ENCODE data around the gene ZMIZ1.

ZMIZ1 gene

DNA sequence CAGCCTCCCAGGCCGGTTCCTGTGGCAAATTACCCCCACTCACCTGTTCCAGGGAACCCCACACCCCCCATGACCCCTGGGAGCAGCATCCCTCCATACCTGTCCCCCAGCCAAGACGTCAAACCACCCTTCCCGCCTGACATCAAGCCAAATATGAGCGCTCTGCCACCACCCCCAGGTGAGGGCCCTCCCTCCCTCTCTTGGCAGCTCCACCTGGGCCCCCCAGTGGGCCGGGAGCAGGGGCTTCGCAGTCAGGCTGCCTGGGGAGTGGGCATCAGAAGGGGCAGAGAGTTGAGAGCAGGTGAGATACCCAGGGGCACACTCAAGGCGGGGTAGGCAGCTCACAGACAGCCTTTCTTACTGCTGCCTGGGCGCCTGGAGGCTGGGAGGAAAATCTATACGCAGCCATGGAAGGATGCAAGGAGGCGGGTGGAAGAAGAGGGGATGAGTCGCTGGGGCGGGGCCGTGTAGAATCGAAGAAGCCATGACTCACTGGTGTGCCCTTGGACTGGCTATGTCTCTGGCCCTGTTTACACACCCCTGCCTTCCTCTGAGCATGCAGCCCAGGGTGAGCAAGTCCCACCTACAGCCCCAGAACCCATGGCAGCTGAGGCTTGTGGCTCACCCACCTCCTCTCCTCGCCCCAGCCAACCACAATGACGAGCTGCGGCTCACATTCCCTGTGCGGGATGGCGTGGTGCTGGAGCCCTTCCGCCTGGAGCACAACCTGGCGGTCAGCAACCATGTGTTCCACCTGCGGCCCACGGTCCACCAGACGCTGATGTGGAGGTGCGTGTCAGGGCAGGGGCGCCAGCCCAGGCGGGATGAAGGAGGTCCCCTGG is 229.9 kb downstream of the ZMIZ1 start:
- DNase-seq: peak; percentile 75

GRCh38 chr10:79299397-79300241 is 230.9 kb downstream of the ZMIZ1 start:
- no peak for DNase-seq

- no peak for DNase-seq
Observed at GRCh38 chr10:79300711-79301110, 231.9 kb downstream of the ZMIZ1 start.

DNA sequence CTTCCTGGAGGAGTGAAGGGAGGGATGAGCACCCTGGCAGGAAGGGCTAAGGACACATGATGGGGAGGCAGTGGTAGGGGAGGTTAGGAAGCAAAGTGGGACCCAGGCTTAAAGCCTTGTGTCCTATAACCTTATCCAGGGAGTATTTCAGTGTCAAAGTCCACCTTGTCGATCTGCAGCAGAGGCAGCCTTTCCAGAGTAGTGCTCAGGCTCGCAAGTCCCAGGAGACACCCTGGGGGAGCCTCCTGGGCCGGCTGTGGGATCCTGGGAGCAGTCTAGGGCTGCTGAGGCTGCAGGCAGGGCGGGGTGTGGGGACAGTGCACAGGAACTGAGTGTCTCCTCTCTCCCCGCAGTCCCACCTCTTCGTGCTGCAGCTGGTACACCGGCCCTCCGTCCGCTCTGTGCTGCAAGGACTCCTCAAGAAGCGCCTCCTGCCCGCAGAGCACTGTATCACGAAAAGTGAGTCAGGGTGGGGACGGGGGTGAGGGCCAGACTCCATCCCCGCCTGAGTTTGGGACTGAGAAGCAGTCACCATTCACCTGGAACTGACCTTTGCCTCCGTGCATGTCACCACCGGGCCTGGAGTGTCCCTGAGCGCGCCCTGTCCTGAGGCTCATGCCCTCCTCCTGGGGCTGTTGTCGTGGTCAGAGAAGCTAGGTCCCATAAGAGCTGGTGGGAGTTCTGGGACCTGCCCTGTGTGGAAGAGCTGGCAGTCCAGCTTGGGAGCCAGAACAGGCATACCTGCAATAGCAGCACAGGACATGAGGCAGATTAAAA is 233.2 kb downstream of the ZMIZ1 start:
- DNase-seq: no peak

- DNase-seq: no peak
Observed at GRCh38 chr10:79303631-79304478, 235.1 kb downstream of the ZMIZ1 start.

DNA sequence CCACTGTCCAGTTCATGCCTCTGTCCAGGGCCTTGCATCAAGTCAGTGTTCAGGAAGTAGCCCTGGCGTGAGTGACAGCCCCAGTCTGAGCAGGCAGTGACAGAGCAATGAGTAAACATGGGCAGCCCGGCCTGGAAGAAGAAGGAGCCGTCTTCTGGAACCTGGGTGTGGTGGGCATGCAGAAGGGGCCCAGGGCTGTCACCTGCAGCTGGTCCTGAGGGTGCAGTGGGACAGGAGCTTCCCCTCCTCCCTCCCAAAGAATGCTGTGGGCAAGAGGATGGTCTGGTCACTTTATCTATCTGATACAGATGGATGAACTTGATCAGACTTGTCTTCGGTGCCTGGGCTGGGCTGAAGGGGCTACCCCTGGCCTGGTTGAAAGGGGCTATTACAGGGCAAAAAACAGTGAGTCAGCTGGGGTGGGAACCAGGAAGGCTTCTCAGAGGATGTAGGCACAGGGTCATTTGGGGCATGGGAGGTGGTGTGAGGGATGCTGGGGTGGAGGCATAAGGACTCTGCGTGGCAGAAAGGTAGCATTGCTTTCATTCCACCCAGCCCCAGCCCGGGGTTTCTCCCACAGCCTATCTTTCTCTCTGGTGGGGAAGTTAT is 235.8 kb downstream of the ZMIZ1 start:
- no peak for DNase-seq

- no peak for DNase-seq
Observed at GRCh38 chr10:79305515-79305914, 236.7 kb downstream of the ZMIZ1 start.

- DNase-seq: no peak
Observed at GRCh38 chr10:79305988-79306387, 237.2 kb downstream of the ZMIZ1 start.

- no peak for DNase-seq
Observed at GRCh38 chr10:79306644-79307220, 238.0 kb downstream of the ZMIZ1 start.

GRCh38 chr10:79308016-79308415 is 239.2 kb downstream of the ZMIZ1 start:
- no peak for DNase-seq

- no peak for DNase-seq
Observed at GRCh38 chr10:79308969-79309665, 240.4 kb downstream of the ZMIZ1 start.

DNA sequence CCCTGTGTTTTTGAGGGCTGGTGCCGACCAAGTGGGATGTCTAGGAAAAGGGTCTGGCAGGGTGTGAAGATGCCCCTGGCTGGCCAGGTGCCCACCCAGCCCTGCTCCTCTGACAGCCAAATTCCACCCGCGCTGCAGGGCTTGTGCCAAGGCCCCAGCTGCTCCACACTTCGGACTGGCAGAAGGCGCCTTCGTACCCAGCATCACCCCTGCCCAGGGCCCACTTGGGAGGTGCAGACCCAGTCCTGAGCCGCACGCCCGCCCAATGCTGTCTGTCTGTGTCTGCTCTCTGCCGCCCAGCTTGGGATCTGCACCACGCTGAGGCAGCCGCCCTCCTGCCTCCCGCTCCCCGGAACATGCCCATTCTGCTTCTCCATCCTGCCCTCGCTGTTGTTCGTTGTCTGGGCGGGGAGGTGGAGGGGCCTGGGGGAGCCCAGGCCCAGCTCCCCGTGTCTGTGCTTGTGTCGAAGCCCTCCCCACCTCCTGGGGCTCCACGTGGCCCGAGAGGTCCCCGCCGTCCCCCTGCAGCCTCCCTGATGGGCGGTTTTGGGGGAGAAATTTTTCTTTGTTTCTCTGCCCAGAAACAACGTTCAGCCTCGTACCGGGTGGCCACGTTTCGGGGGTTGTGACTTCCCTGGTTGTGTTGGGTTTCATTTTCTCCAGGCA is 241.6 kb downstream of the ZMIZ1 start:
- DNase-seq: no peak

- DNase-seq: no peak
Observed at GRCh38 chr10:79310911-79311573, 242.3 kb downstream of the ZMIZ1 start.

GRCh38 chr10:79311581-79312407 is 243.0 kb downstream of the ZMIZ1 start:
- no peak for DNase-seq

- DNase-seq: no peak
Observed at GRCh38 chr10:79312601-79313187, 243.9 kb downstream of the ZMIZ1 start.

GRCh38 chr10:79313320-79313719 is 244.6 kb downstream of the ZMIZ1 start:
- no peak for DNase-seq

DNA sequence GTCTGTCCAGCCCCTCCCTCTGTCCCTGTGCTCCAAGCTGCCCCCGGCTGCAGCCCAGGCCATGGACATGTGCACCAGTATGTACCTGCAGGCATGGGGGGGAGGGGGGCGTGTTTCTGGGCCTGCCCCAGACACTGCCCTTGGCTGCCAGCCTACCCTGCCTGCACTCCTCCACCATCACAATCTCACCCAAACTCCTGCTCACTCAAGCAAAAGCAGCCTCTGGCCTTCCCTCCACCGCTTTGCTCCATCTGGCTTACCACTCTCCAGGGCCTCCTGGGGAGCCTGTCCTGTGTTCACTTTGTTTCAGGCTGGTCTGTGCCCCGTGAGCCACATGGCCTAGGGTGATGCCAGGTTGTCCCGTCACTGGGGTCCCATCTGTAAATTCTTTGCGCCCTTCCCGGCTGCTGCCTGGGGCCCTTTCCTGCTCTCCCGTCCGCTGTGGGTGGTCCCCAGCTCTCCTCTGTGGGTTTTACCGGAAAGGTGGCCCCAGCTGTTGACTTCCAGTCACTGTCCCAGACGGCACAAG is 245.2 kb downstream of the ZMIZ1 start:
- no peak for DNase-seq
